ENCODE measurements around the gene MTX3.
A peak's percentile ranks its signal among the peaks of the same experiment; 100 is the strongest.

MTX3 gene, protein sequence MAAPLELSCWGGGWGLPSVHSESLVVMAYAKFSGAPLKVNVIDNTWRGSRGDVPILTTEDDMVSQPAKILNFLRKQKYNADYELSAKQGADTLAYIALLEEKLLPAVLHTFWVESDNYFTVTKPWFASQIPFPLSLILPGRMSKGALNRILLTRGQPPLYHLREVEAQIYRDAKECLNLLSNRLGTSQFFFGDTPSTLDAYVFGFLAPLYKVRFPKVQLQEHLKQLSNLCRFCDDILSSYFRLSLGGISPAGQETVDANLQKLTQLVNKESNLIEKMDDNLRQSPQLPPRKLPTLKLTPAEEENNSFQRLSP

DNA sequence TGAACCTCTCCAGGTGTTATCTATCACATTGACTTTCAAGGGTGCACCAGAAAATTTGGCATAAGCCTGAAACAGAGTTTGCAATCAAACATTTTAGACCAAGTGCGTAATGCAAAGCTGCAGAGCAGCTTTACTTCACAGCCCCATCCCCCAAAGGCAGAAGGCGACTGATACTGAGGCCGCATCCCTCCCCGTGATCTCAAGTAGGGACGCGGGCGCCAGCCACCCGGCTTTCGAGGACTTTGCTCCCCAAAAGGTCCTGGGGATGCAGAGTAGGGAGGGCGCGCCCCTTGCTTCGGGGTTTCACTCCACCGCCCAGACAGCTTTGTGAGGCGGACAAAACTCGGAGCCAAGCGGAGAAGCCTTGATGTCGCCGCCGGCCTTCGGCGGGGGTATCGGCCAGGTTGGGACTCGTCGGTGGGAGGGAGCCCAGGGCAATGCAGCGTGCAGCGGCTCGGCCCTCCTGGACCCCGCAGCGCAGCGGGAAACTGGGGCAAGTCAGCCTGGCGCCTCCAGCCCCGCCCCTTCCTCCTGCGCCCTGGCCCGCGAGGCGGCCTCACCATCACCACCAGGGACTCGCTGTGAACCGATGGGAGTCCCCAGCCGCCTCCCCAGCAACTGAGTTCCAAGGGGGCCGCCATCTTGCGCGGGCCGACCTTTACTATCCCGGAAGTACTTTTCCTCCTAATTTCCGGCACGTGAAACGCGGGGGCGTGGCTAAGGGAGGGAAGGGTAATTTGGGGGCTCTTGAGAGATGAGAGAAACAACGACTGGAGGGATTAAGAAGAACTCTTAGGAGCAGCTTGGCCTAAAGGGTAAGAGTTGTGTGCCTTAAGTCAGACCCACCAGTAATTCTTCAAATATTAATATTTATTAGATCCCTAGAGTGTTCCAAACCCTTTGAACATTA is at the start of gene MTX3:
Gene MTX3, minus strand, starts transcription at position 665 of the 910 bp plus-strand sequence. Its CDS starts 24 bp downstream, at position 641.
- TF ChIP-seq ZBTB7A (IDR thresholded peaks at IDR 0.05; ENCODE audit: low read depth) = no peak
- no peak for TF ChIP-seq FOXM1 (IDR thresholded peaks at IDR 0.05; ENCODE audit: borderline replicate concordance, low read depth)
- no peak for TF ChIP-seq RAD21 (IDR thresholded peaks at IDR 0.05; ENCODE audit: low read depth)
- no peak for TF ChIP-seq CREB1 (IDR thresholded peaks at IDR 0.05; ENCODE audit: low read depth)
- TF ChIP-seq, protein P1, sequence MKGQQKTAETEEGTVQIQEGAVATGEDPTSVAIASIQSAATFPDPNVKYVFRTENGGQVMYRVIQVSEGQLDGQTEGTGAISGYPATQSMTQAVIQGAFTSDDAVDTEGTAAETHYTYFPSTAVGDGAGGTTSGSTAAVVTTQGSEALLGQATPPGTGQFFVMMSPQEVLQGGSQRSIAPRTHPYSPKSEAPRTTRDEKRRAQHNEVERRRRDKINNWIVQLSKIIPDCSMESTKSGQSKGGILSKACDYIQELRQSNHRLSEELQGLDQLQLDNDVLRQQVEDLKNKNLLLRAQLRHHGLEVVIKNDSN (IDR thresholded peaks at IDR 0.05) = peak; percentile 87
- TF ChIP-seq TCF12 (IDR thresholded peaks at IDR 0.05; ENCODE audit: low read depth) = no peak; the same call in 1 of the 2 replicates
- TF ChIP-seq, protein P2, sequence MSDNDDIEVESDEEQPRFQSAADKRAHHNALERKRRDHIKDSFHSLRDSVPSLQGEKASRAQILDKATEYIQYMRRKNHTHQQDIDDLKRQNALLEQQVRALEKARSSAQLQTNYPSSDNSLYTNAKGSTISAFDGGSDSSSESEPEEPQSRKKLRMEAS (IDR thresholded peaks at IDR 0.05) = peak; percentile 78
- peak; percentile 98 for TF ChIP-seq YY1 (IDR thresholded peaks at IDR 0.05; ENCODE audit: low read depth)
- no peak; the same call in 1 of the 2 replicates for TF ChIP-seq TEAD4 (IDR thresholded peaks at IDR 0.05)
- no peak; the same call in 1 of the 2 replicates for TF ChIP-seq EP300 (IDR thresholded peaks at IDR 0.05; ENCODE audit: borderline replicate concordance)
- TF ChIP-seq NFIC (IDR thresholded peaks at IDR 0.05) = no peak
- no peak for TF ChIP-seq CEBPB (IDR thresholded peaks at IDR 0.05)
- TF ChIP-seq EGR1 (IDR thresholded peaks at IDR 0.05) = peak; percentile 73
- peak; percentile 84 for TF ChIP-seq TAF1 (IDR thresholded peaks at IDR 0.05; ENCODE audit: low read depth)
- TF ChIP-seq, protein P3, sequence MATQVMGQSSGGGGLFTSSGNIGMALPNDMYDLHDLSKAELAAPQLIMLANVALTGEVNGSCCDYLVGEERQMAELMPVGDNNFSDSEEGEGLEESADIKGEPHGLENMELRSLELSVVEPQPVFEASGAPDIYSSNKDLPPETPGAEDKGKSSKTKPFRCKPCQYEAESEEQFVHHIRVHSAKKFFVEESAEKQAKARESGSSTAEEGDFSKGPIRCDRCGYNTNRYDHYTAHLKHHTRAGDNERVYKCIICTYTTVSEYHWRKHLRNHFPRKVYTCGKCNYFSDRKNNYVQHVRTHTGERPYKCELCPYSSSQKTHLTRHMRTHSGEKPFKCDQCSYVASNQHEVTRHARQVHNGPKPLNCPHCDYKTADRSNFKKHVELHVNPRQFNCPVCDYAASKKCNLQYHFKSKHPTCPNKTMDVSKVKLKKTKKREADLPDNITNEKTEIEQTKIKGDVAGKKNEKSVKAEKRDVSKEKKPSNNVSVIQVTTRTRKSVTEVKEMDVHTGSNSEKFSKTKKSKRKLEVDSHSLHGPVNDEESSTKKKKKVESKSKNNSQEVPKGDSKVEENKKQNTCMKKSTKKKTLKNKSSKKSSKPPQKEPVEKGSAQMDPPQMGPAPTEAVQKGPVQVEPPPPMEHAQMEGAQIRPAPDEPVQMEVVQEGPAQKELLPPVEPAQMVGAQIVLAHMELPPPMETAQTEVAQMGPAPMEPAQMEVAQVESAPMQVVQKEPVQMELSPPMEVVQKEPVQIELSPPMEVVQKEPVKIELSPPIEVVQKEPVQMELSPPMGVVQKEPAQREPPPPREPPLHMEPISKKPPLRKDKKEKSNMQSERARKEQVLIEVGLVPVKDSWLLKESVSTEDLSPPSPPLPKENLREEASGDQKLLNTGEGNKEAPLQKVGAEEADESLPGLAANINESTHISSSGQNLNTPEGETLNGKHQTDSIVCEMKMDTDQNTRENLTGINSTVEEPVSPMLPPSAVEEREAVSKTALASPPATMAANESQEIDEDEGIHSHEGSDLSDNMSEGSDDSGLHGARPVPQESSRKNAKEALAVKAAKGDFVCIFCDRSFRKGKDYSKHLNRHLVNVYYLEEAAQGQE (IDR thresholded peaks at IDR 0.05; ENCODE audit: low read depth) = no peak

DNA sequence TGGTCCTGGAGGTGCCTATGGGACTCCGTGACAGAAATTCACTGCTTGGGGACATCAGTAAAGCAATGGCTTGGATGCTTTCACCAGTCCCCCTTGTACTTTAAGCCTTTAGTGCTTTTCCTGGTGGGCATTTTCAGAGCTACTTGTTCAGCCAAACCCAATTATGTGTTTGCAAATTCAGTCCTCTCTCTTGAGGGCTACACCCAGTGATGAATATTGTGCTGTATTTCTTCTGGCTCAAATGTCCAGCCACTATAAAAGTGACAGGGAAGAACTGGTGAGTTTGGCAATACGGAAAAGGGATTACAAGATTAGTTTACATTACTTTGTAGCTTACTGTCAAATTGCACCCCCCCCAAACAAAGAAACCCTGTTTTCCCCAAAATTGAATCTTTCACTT is 48.6 kb upstream of the MTX3 start:
- no peak for TF ChIP-seq NFIC (IDR thresholded peaks at IDR 0.05)
- TF ChIP-seq CEBPB (IDR thresholded peaks at IDR 0.05) = no peak
- no peak for TF ChIP-seq ZBTB7A (IDR thresholded peaks at IDR 0.05; ENCODE audit: low read depth)
- TF ChIP-seq, protein P2 (IDR thresholded peaks at IDR 0.05) = no peak
- no peak for TF ChIP-seq CREB1 (IDR thresholded peaks at IDR 0.05; ENCODE audit: low read depth)
- no peak for TF ChIP-seq TAF1 (IDR thresholded peaks at IDR 0.05; ENCODE audit: low read depth)
- TF ChIP-seq RAD21 (IDR thresholded peaks at IDR 0.05; ENCODE audit: low read depth) = no peak
- no peak for TF ChIP-seq EGR1 (IDR thresholded peaks at IDR 0.05)
- TF ChIP-seq, protein P3 (IDR thresholded peaks at IDR 0.05; ENCODE audit: low read depth) = no peak
- TF ChIP-seq, protein P1 (IDR thresholded peaks at IDR 0.05) = no peak
- TF ChIP-seq EP300 (IDR thresholded peaks at IDR 0.05; ENCODE audit: borderline replicate concordance) = no peak
- no peak for TF ChIP-seq TCF12 (IDR thresholded peaks at IDR 0.05; ENCODE audit: low read depth)
- no peak for TF ChIP-seq YY1 (IDR thresholded peaks at IDR 0.05; ENCODE audit: low read depth)
- no peak for TF ChIP-seq FOXM1 (IDR thresholded peaks at IDR 0.05; ENCODE audit: borderline replicate concordance, low read depth)
- no peak for TF ChIP-seq TEAD4 (IDR thresholded peaks at IDR 0.05)

DNA sequence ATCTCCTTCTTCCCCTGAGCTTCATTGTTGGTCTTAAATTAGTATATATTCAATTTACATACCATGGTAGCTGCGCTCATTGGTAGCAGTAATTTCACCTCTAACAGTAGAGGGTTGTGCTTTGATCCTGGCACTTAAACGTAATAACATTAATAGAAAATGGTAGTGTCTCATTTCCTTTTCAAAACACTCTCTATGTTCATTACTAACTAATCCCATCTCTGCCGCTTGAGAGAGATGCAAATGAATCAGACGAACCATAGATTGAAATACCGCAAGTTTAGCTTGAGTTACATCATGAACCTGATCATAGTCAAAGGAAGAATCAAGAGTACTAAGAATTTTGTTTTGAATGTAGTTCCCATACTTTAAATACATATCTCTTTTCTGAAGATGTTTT is 46.3 kb upstream of the MTX3 start:
- TF ChIP-seq ZBTB7A (IDR thresholded peaks at IDR 0.05; ENCODE audit: low read depth) = no peak

DNA sequence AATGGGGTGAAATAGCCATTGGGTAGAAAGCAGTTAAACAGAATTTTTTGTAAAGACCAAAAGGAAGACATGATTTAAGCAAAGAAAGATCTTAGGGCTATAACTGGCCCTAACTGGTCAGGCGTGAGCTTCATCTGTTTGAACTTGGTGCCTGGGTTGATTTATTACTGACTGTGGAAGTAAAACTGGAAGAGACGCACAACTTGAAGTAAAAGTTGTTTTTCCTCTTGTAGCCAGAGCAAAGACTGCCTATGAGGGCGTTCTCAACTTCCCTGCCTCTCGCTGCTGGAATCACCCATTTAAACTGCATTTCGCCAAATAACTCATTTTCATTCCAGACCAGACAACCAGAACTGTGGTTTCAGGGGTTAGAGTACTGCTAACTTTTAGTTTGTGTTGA is 45.6 kb upstream of the MTX3 start:
- TF ChIP-seq, protein P1 (IDR thresholded peaks at IDR 0.05) = no peak
- no peak for TF ChIP-seq ZBTB7A (IDR thresholded peaks at IDR 0.05; ENCODE audit: low read depth)
- TF ChIP-seq EP300 (IDR thresholded peaks at IDR 0.05; ENCODE audit: borderline replicate concordance) = no peak
- TF ChIP-seq TAF1 (IDR thresholded peaks at IDR 0.05; ENCODE audit: low read depth) = no peak

DNA sequence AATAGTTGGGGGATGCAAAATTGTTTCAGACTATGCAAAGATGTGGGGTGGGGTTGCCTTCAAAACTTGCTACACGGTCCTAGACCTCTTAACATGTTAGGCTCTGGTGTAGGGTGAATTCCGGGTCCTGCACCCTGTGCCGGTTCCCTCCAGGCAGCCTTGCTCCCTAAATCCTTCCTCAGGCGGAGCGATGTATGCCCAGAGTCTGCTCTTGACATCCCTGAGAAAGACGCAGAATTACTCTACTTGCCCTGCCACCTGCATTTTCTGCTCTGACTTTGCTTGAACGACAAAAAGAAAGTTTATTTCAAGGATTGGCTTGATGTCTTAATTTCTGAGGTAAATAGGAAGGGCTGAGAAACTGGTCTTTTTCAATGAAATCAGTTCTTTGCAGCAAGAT is 44.8 kb upstream of the MTX3 start:
- TF ChIP-seq ZBTB7A (IDR thresholded peaks at IDR 0.05; ENCODE audit: low read depth) (no peak), EGR1 (IDR thresholded peaks at IDR 0.05) (no peak), EP300 (IDR thresholded peaks at IDR 0.05; ENCODE audit: borderline replicate concordance) (no peak), FOXM1 (IDR thresholded peaks at IDR 0.05; ENCODE audit: borderline replicate concordance, low read depth) (no peak), NFIC (IDR thresholded peaks at IDR 0.05) (no peak), RAD21 (IDR thresholded peaks at IDR 0.05; ENCODE audit: low read depth) (no peak), TAF1 (IDR thresholded peaks at IDR 0.05; ENCODE audit: low read depth) (no peak), TCF12 (IDR thresholded peaks at IDR 0.05; ENCODE audit: low read depth) (no peak), CEBPB (IDR thresholded peaks at IDR 0.05) (no peak), TEAD4 (IDR thresholded peaks at IDR 0.05) (no peak), CREB1 (IDR thresholded peaks at IDR 0.05; ENCODE audit: low read depth) (no peak), YY1 (IDR thresholded peaks at IDR 0.05; ENCODE audit: low read depth) (no peak)
- TF ChIP-seq, protein P1 (IDR thresholded peaks at IDR 0.05) = no peak
- TF ChIP-seq, protein P3 (IDR thresholded peaks at IDR 0.05; ENCODE audit: low read depth) = no peak
- TF ChIP-seq, protein P2 (IDR thresholded peaks at IDR 0.05) = no peak

Data from Ishikawa (cell line).